Testis (tissue), 3 donors: Measurements from ENCODE around the gene ENTHD1. TPM values are rescaled to one million over a fixed set of nuclear protein-coding genes. Genes with fewer than 3 reads are reported as not detected.
"Not testable (repeated sequence)": the region's sequence is repeated elsewhere in the genome, so short reads cannot be mapped to it uniquely, and the experiment has no call there.

Experiments used
- DNase-seq: peaks from one replicate; pipeline ENCODE4 v3.0.0-alpha.2; 2019
- H3K27ac ChIP-seq, 2 donors: fragments of 200-600 bp; sonication (generic); one replicate each; pipeline ENCODE4 v1.5.1; 2019
- H3K27me3 ChIP-seq: fragments of 200-600 bp; sonication (generic); one replicate; pipeline ENCODE4 v1.5.1; 2019
- H3K36me3 ChIP-seq: fragments of 200-600 bp; sonication (generic); one replicate; pipeline ENCODE4 v1.5.1; 2017; ENCODE audit warnings: low read depth; ENCODE audit errors: missing control alignments
- H3K4me1 ChIP-seq: fragments of 200-600 bp; sonication (generic); one replicate; pipeline ENCODE4 v1.5.1; 2019
- H3K4me3 ChIP-seq, 2 donors: fragments of 200-600 bp; sonication (generic); one replicate each; pipeline ENCODE4 v1.5.1; 2017 to 2019
- H3K9me3 ChIP-seq: fragments of 200-600 bp; sonication (generic); one replicate; pipeline ENCODE4 v1.5.1; 2017
- CTCF ChIP-seq, 3 experiments: fragments of 450-650 bp in 2 of 3; fragments of 200-600 bp in 1 of 3; sonication (generic) in 1 of 3; IDR thresholded peaks; one replicate each; pipeline ENCODE4 v1.5.1; 2016 to 2019; ENCODE audit warnings: antibody characterized with exemption in 3 of 3, mild to moderate bottlenecking in 2 of 3, moderate library complexity in 1 of 3
- POLR2A ChIP-seq: fragments of 450-650 bp; IDR thresholded peaks from one replicate; pipeline ENCODE4 v1.6.1; 2017; ENCODE audit warnings: antibody characterized with exemption, mild to moderate bottlenecking, moderate library complexity
- whole genome bisulfite sequencing, 2 donors: methylation state at CpG; one replicate each; pipeline ENCODE4 v1.1.5; 2018; 5-methylcytosine and 5-hydroxymethylcytosine counted together
- intact Hi-C: fragments of 100-400 bp; cut with DNase I; formaldehyde crosslinking; loops from one replicate; pipeline ENCODE4 v1.15.1; 2023; ENCODE audit warnings: low total_unique reads
- polyA plus RNA-seq: library from polyadenylated mRNA; stranded (reverse); fragments of 350-450 nt; fragmentation: Illumina TruSeq; extraction: RNeasy Lipid Tissue Mini Kit (QIAGEN cat#74804); gene quantifications from one replicate; pipeline ENCODE4 v1.2.3, GENCODE V29; 2014; ENCODE audit warnings: low read depth, low replicate concordance; ENCODE audit not compliant: insufficient read depth
- total RNA-seq, 2 donors: library from RNA; depleted of rRNA; stranded (reverse); fragments of >200 nt; gene quantifications; one replicate each; pipeline ENCODE4 v1.2.3, GENCODE V29; 2016

The ENTHD1 gene
- total and polyA plus RNA-seq, 3 donors from 2014 or later: 10.9 to 21.1 (median 12.0) TPM

GRCh38 chr22:39896313-39896996, 2.9 kb upstream of the ENTHD1 start:
- intact Hi-C loops: no loop called here
- Histone ChIP-seq H3K36me3 (no peaks in the 10 kb centered on the region), H3K4me3 (no peak overlapping the region), H3K27me3 (no peaks in the 10 kb centered on the region), H3K27ac (no peak overlapping the region), H3K9me3 (no peaks in the 10 kb centered on the region), H3K4me1 (peaks cover 12% of the 10 kb centered on the region)
- DNase-seq: no peak
- TF ChIP-seq POLR2A (no peak), CTCF (IDR thresholded peaks at IDR 0.05) (no peak)
- 65 to 69% methylated on average over 6 of the region's 6 CpGs for WGBS, 2 donors

GRCh38 chr22:39895682-39896081, 2.1 kb upstream of the ENTHD1 start:
- H3K36me3 ChIP-seq: no peaks in the 10 kb centered on the region
- no peak overlapping the region for H3K4me3 ChIP-seq
- TF ChIP-seq CTCF (IDR thresholded peaks at IDR 0.05): no peak
- no peak for TF ChIP-seq POLR2A
- peak overlapping the region in 1 of 2 donors; percentile 47 for H3K27ac ChIP-seq
- WGBS, 2 donors: 78 to 82% methylated on average over 1 of the region's 1 CpG
- peaks cover 12% of the 10 kb centered on the region for H3K4me1 ChIP-seq
- H3K27me3 ChIP-seq: no peaks in the 10 kb centered on the region
- DNase-seq: no peak
- intact Hi-C loops: no loop called here
- H3K9me3 ChIP-seq: no peaks in the 10 kb centered on the region

GRCh38 chr22:39894554-39895092, 1.1 kb upstream of the ENTHD1 start:
- WGBS, 2 donors: 71 to 77% methylated on average over 7 of the region's 7 CpGs
- TF ChIP-seq POLR2A (no peak), CTCF (IDR thresholded peaks at IDR 0.05) (no peak)
- Histone ChIP-seq H3K4me1 (peaks cover 12% of the 10 kb centered on the region), H3K27ac (no peak overlapping the region), H3K9me3 (no peaks in the 10 kb centered on the region), H3K4me3 (no peak overlapping the region), H3K27me3 (no peaks in the 10 kb centered on the region), H3K36me3 (no peaks in the 10 kb centered on the region)
- DNase-seq: no peak
- intact Hi-C loops: no loop called here

GRCh38 chr22:39889924-39890323, 3.6 kb downstream of the ENTHD1 start:
- H3K27me3 ChIP-seq, H3K9me3 ChIP-seq, H3K36me3 ChIP-seq, H3K4me3 ChIP-seq, H3K4me1 ChIP-seq, DNase-seq, intact Hi-C loops, H3K27ac ChIP-seq: not testable (repeated sequence)
- WGBS, 2 donors: 95% methylated on average over 3 of the region's 3 CpGs

GRCh38 chr22:39883057-39883456, 10.5 kb downstream of the ENTHD1 start:
- no peak for DNase-seq
- Histone ChIP-seq H3K27me3 (no peaks in the 10 kb centered on the region), H3K4me1 (peaks cover 4% of the 10 kb centered on the region), H3K36me3 (no peaks in the 10 kb centered on the region), H3K9me3 (no peaks in the 10 kb centered on the region), H3K27ac (no peak overlapping the region), H3K4me3 (no peak overlapping the region)
- TF ChIP-seq CTCF (IDR thresholded peaks at IDR 0.05): no peak
- TF ChIP-seq POLR2A: no peak
- WGBS, 2 donors: 69 to 82% methylated on average over 1 of the region's 1 CpG
- intact Hi-C loops: no loop called here
